DMS79 (cell line): ENCODE data around the gene PRG2.
"Not testable (repeated sequence)": the region's sequence is repeated elsewhere in the genome, so short reads cannot be mapped to it uniquely, and the experiment has no call there.

Experiments
- DNase-seq: peaks from one replicate; lab custom pipeline; 2025; lab: John Stamatoyannopoulos, UW

PRG2 gene

GRCh38 chr11:57347336-57347735 is 43.1 kb downstream of the PRG2 start:
- DNase-seq: no peak

- DNase-seq: peak; percentile 53
Observed at GRCh38 chr11:57345555-57346211, 44.8 kb downstream of the PRG2 start.

- no peak for DNase-seq
Observed at GRCh38 chr11:57344826-57345225, 45.6 kb downstream of the PRG2 start.

DNA sequence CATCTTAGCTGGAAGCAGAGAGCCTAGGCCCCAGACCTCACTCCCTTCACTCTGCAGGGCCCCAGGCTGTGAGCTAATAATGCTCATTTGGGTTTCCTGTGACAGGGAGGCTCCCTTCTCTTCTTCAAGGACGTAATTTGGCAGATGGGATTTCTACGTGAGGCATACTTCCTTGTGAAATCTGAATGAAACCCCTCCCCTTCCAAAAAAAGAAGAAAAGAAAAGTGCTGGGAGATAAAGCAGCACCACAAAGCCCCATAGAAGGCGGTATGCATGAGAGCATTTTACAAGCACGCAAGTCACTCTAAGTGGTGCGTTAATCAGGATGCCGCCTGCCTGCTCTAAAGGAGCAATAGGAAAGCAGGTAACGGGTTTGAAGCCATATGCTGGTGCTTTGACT is 46.6 kb downstream of the PRG2 start:
- peak; percentile 70 for DNase-seq

- no peak for DNase-seq
Observed at GRCh38 chr11:57342702-57343101, 47.7 kb downstream of the PRG2 start.

- no peak for DNase-seq
Observed at GRCh38 chr11:57341250-57341808, 49.1 kb downstream of the PRG2 start.

- no peak for DNase-seq
Observed at GRCh38 chr11:57340039-57340615, 50.3 kb downstream of the PRG2 start.

- DNase-seq: no peak
Observed at GRCh38 chr11:57339328-57339727, 51.1 kb downstream of the PRG2 start.

DNA sequence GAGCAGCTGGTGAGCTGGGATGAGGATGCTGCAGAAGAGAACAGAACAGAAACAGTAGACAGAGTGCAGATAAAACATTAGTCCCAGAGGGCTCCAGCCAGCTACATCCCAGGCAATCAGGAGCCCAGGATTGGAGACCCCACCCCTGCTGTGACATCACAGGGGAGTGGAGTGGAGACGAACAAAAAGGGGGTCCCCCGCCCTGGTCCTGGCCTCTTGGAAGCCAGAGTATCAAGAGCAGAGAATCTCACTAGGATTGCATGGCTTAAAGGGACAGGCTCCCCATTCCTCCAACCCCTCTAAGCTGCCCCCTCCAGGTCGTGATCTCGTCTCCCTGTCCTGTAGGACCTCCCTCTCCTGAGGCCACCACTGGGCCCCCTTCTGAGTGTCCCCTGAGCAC is 52.3 kb downstream of the PRG2 start, which contains the start of gene P2RX3:
TSS of gene P2RX3 (plus strand) at position 211 of the 400 bp plus-strand sequence. CDS start 199 bp downstream, outside the sequence.
- DNase-seq: no peak

- DNase-seq: not testable (repeated sequence)
Observed at GRCh38 chr11:57336856-57337255, 53.6 kb downstream of the PRG2 start.
